ENCODE results near the gene EZH2.

Gene EZH2

GRCh38 chr7:148898845-148899484, 14.9 kb upstream of the EZH2 start:
- no peak for DNase-seq

- DNase-seq = no peak
Observed at GRCh38 chr7:148894591-148894990, 10.5 kb upstream of the EZH2 start.

GRCh38 chr7:148893071-148893470, 9.0 kb upstream of the EZH2 start:
- no peak for DNase-seq

- no peak for DNase-seq
Observed at GRCh38 chr7:148888300-148888699, 4.2 kb upstream of the EZH2 start.

- no peak for DNase-seq
Observed at GRCh38 chr7:148886844-148887243, 2.8 kb upstream of the EZH2 start.

- DNase-seq = peak; percentile 52 to 96 (median 89)
Observed at GRCh38 chr7:148884299-148885022, 370 bp upstream of the EZH2 start.

- DNase-seq = peak in 10 of 14 donors; percentile 5 to 62 (median 41)
Observed at GRCh38 chr7:148883266-148884048, 634 bp downstream of the EZH2 start.

- DNase-seq = peak in 1 of 14 donors; percentile 38
Observed at GRCh38 chr7:148882841-148883265, 1.2 kb downstream of the EZH2 start.

GRCh38 chr7:148882192-148882591, 1.9 kb downstream of the EZH2 start:
- no peak for DNase-seq

GRCh38 chr7:148878317-148878716, 5.8 kb downstream of the EZH2 start:
- no peak for DNase-seq

GRCh38 chr7:148877517-148877916, 6.6 kb downstream of the EZH2 start:
- no peak for DNase-seq

- DNase-seq = no peak
Observed at GRCh38 chr7:148872188-148872587, 11.9 kb downstream of the EZH2 start.

- DNase-seq = no peak
Observed at GRCh38 chr7:148871551-148871950, 12.5 kb downstream of the EZH2 start.

- DNase-seq = no peak
Observed at GRCh38 chr7:148871030-148871429, 13.1 kb downstream of the EZH2 start.

GRCh38 chr7:148868378-148868674, 15.8 kb downstream of the EZH2 start:
- no peak for DNase-seq

- no peak for DNase-seq
Observed at GRCh38 chr7:148867596-148868377, 16.3 kb downstream of the EZH2 start.

- DNase-seq = no peak
Observed at GRCh38 chr7:148866362-148866761, 17.7 kb downstream of the EZH2 start.

- DNase-seq = no peak
Observed at GRCh38 chr7:148865283-148865682, 18.8 kb downstream of the EZH2 start.

GRCh38 chr7:148863324-148863723, 20.8 kb downstream of the EZH2 start:
- no peak for DNase-seq

GRCh38 chr7:148862481-148862880, 21.6 kb downstream of the EZH2 start:
- no peak for DNase-seq

GRCh38 chr7:148858489-148858888, 25.6 kb downstream of the EZH2 start:
- no peak for DNase-seq

- no peak for DNase-seq
Observed at GRCh38 chr7:148856891-148857290, 27.2 kb downstream of the EZH2 start.

- no peak for DNase-seq
Observed at GRCh38 chr7:148856578-148856881, 27.6 kb downstream of the EZH2 start.

Measured in C1 segment of cervical spinal cord (tissue), 14 donors.